ENCODE data around the gene SNAPC3. TPM values are rescaled to one million over a fixed set of nuclear protein-coding genes. Genes with fewer than 3 reads are reported as not detected.

The SNAPC3 gene
- total RNA-seq, 4 donors from 2014 or later = 18.3 to 31.9 (median 20.3) TPM

- DNase-seq = no peak
- no peak for ATAC-seq
Observed at GRCh38 chr9:15475923-15476536, 53.4 kb downstream of the SNAPC3 start.

GRCh38 chr9:15480028-15480427, 57.4 kb downstream of the SNAPC3 start:
- TF ChIP-seq CTCF (IDR thresholded peaks at IDR 0.05 in 4 of 5, conservative IDR thresholded peaks at IDR 0.05 in 1 of 5) (no peak), POLR2A (IDR thresholded peaks at IDR 0.05) (no peak)
- DNase-seq (no peak), ATAC-seq (no peak)
- no peaks in the 10 kb centered on the region for H3K9me3 ChIP-seq
- intact Hi-C loops (cut with DNase I; ENCODE audit: low total_unique reads) (no loop called here), in situ Hi-C loops (cut with MboI; ENCODE audit: low sequenced_read_pairs in 4 of 4) (no loop called here)
- H3K27ac ChIP-seq = no peak overlapping the region
- no peak overlapping the region for H3K4me3 ChIP-seq
- peaks cover 0 to 3% of the 10 kb centered on the region in 2 donors for H3K36me3 ChIP-seq
- no peaks in the 10 kb centered on the region for H3K27me3 ChIP-seq
- H3K4me1 ChIP-seq = no peaks in the 10 kb centered on the region

More at GRCh38 chr9:15475923-15476536, 53.4 kb downstream of the SNAPC3 start:
- Histone ChIP-seq H3K27me3 (no peaks in the 10 kb centered on the region), H3K36me3 (no peaks in the 10 kb centered on the region), H3K4me3 (no peak overlapping the region), H3K4me1 (no peaks in the 10 kb centered on the region), H3K9me3 (no peaks in the 10 kb centered on the region), H3K27ac (no peak overlapping the region)
- TF ChIP-seq POLR2A (IDR thresholded peaks at IDR 0.05) (no peak), CTCF (IDR thresholded peaks at IDR 0.05 in 4 of 5, conservative IDR thresholded peaks at IDR 0.05 in 1 of 5) (no peak)
- in situ Hi-C loops (cut with MboI; ENCODE audit: low sequenced_read_pairs in 4 of 4) = no loop called here
- intact Hi-C loops (cut with DNase I; ENCODE audit: low total_unique reads) = no loop called here

DNA sequence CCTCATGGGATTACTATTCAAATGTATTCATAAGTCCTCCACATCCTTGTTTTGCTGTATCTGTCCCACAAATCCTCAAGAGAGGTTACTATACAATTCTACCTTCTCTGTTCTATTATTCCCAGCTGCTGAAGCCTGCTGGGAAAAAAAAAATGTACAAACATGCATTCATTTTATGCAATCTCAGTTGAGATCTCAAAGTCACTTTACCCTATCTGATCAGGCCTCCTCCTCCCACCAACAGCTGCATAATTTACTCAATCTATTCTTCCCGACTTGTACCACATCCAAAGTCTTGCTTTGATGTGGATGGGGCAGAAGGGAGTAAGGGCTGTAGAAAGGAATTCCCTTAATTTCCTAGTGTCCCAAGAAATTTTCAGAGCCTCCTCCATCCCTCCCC, 59.5 kb downstream of the SNAPC3 start:
- DNase-seq (no peak), ATAC-seq (peak in 1 of 2 donors; percentile 27)
- in situ Hi-C loops (cut with MboI; ENCODE audit: low sequenced_read_pairs in 4 of 4) = no loop called here
- Histone ChIP-seq H3K36me3 (peaks cover 0 to 7% of the 10 kb centered on the region in 2 donors), H3K4me1 (no peaks in the 10 kb centered on the region), H3K27ac (no peak overlapping the region), H3K9me3 (no peaks in the 10 kb centered on the region), H3K4me3 (no peak overlapping the region), H3K27me3 (no peaks in the 10 kb centered on the region)
- TF ChIP-seq POLR2A (IDR thresholded peaks at IDR 0.05) (no peak), CTCF (IDR thresholded peaks at IDR 0.05 in 4 of 5, conservative IDR thresholded peaks at IDR 0.05 in 1 of 5) (no peak)
- intact Hi-C loops (cut with DNase I; ENCODE audit: low total_unique reads) = no loop called here

DNA sequence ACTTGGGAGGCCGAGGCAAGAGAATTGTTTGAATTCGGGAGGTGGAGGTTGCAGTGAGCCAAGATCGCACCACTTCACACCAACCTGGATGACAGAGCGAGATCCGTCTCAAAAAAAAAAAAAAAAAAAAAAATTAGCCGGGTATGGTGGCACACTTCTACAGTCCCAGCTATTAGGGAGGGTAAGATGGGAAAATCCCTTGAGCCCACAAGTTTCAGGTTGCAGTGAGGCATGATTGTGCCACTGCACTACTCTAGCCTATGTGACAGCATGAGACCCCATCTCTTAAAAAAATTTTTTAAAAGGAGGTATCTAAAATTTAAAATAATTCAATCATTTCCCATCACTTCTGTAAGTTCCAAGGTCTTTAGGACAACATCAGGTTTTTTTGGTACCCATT, 62.1 kb downstream of the SNAPC3 start:
- Histone ChIP-seq H3K4me3 (no peak overlapping the region), H3K36me3 (peaks cover 0 to 7% of the 10 kb centered on the region in 2 donors), H3K4me1 (no peaks in the 10 kb centered on the region), H3K27me3 (no peaks in the 10 kb centered on the region), H3K27ac (no peak overlapping the region), H3K9me3 (no peaks in the 10 kb centered on the region)
- no peak for TF ChIP-seq CTCF (IDR thresholded peaks at IDR 0.05 in 4 of 5, conservative IDR thresholded peaks at IDR 0.05 in 1 of 5)
- no peak for TF ChIP-seq POLR2A (IDR thresholded peaks at IDR 0.05)
- intact Hi-C loops (cut with DNase I; ENCODE audit: low total_unique reads) (no loop called here), in situ Hi-C loops (cut with MboI; ENCODE audit: low sequenced_read_pairs in 4 of 4) (no loop called here)
- DNase-seq (no peak), ATAC-seq (no peak)
